ENCODE measurements around the gene ETV3L. TPM values are rescaled to one million over a fixed set of nuclear protein-coding genes. Genes with fewer than 3 reads are reported as not detected.

ETV3L gene
- total RNA-seq, 1 donor from 2014 or later: not detected

DNA sequence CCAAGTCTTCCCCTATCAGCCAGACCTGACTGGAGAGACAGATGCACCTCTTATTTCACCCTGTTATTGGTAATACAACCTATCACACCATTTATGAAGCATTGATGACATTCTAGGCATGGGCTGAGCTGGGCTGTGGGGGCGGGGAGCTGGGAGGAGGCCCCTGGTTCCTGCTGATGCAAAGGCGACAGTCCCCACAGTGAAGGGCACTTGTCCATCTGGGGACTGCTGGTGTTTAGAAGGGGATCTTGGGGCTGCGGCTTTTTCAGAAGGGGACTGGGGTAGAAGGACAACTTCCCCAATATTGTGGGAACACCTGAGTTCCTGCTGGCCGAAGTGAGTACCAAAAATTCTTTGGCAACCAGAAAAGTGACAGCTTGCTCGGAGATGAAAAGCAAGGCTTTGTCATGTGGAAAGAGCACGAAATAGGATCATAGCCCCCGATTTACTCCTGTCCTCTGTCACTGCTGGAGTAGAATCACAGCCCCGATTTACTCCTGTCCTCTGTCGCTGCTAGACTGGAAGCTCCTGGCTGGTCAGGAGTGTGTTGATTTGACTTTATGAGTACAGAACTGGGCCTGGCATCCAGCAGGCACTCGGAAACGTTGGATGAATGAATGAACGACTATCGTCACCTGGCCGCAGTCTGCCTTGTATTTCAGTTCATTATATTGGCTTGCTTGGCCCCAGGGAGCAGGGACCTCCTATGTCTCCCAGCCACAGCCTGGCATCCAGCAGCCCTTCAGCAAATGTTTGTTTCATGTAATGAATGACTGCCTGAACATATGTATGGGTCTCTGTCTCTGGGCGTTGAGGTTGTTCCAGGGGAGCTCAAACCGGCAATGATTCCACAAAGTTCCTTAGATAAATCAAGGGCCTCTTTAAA, 16.5 kb upstream of the ETV3L start:
- Histone ChIP-seq H3K4me3 (ENCODE audit: low read depth, low read length) (no peak overlapping the region), H3K27me3 (ENCODE audit: control insufficient read depth, insufficient read depth, low read length) (peaks cover 34% of the 10 kb centered on the region), H3K36me3 (ENCODE audit: control insufficient read depth, insufficient read depth, low read length) (no peaks in the 10 kb centered on the region)
- TF ChIP-seq, protein P1, sequence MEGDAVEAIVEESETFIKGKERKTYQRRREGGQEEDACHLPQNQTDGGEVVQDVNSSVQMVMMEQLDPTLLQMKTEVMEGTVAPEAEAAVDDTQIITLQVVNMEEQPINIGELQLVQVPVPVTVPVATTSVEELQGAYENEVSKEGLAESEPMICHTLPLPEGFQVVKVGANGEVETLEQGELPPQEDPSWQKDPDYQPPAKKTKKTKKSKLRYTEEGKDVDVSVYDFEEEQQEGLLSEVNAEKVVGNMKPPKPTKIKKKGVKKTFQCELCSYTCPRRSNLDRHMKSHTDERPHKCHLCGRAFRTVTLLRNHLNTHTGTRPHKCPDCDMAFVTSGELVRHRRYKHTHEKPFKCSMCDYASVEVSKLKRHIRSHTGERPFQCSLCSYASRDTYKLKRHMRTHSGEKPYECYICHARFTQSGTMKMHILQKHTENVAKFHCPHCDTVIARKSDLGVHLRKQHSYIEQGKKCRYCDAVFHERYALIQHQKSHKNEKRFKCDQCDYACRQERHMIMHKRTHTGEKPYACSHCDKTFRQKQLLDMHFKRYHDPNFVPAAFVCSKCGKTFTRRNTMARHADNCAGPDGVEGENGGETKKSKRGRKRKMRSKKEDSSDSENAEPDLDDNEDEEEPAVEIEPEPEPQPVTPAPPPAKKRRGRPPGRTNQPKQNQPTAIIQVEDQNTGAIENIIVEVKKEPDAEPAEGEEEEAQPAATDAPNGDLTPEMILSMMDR (IDR thresholded peaks at IDR 0.05; ENCODE audit: insufficient read depth, low read length, poor library complexity, severe bottlenecking): no peak
- DNase-seq (ENCODE audit: low read depth): no peak

DNA sequence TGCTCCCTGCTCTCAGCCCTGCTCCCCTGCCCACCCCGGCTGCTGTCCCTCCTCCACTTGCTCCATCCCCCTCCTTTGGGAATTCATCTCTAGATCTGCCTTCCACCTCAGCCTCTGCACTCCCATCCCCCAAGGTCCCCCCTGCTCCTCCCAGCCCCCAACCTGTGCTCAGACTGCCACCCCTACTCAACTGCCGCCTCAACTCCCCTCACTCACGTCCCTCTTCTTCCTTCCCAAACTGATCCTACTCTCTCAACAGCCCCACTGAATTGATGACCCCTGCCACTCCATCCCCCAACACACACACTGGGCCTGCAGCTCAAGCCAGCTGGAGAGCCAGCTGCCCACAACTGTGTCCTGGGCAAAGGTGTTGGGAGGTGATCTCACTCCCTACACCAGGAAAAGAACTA, 15.8 kb upstream of the ETV3L start:
- Histone ChIP-seq H3K27me3 (ENCODE audit: control insufficient read depth, insufficient read depth, low read length) (peaks cover 35% of the 10 kb centered on the region), H3K36me3 (ENCODE audit: control insufficient read depth, insufficient read depth, low read length) (no peaks in the 10 kb centered on the region)
- no peak for DNase-seq (ENCODE audit: low read depth)

DNA sequence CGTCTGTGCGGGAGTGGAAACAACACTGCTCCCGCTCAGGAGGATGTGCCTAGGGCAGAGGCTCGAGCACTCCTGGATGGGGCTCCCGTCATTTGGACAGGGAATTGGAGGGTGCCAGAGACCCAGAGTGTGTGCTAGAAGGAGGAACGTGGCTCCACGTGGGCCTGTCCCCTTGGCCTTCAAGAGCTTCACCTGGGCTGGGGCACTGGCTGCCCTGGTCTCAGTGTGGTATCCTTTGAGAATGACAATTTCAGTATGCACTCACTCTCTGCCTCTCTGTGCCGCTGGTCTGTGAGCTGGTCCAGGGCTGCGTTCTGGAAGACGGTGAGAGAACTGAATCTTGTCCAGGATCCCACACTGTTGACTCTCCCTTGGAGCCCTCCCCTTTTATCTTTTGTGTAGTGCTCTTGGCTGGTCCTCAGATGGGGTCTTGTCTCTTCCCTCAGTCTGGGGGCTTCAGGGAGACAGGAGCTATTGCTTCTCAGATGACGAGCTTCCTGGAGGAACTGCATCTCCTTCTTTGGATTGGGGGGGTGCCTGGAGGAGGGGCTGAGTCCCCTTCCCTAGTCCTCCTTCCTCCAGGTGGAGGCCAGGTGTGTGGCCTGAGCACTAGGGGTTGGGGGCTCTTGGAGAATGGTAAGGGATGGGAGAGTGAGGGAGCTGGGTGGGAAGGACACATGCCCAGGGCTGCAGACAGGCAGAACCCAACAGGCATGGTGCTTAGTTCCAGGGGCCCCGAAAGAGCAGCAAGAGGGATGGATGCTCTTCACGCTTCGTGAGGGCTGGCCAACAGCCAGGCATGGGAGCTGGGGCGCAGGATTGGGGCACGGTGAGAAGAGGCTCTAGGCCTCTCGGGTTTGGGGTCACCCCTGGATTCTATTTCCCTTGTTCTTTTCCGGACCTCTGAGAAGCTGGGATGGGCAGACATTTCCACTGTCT, 14.8 kb upstream of the ETV3L start:
- H3K27me3 ChIP-seq (ENCODE audit: control insufficient read depth, insufficient read depth, low read length): peaks cover 36% of the 10 kb centered on the region
- TF ChIP-seq, protein P1 (IDR thresholded peaks at IDR 0.05; ENCODE audit: insufficient read depth, low read length, poor library complexity, severe bottlenecking): no peak
- no peaks in the 10 kb centered on the region for H3K36me3 ChIP-seq (ENCODE audit: control insufficient read depth, insufficient read depth, low read length)
- DNase-seq (ENCODE audit: low read depth): no peak
- no peak overlapping the region for H3K4me3 ChIP-seq (ENCODE audit: low read depth, low read length)

More for the DNA sequence above, 15.8 kb upstream of the ETV3L start:
- no peak overlapping the region for H3K4me3 ChIP-seq (ENCODE audit: low read depth, low read length)
- TF ChIP-seq, protein P1 (IDR thresholded peaks at IDR 0.05; ENCODE audit: insufficient read depth, low read length, poor library complexity, severe bottlenecking): no peak

DNA sequence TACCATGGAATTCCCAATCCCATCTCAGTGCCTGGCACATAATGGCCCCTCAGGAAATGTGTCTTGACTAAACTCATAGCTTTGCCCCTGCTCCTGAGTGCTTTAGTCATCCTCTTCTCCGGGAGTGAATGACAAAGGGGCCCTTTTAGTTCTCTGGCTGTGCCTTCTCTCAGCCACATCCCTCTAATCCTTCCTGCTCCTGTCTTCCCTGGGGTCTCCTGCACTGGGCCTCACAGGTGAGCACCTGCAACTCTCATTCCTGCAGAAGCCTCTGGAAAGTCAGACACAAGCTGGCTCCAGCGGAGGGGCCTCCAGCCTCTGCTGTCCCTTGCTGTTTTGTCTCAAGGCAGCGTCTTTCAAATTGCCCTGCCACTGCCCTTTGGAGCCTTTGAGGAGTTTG, 14.0 kb upstream of the ETV3L start:
- DNase-seq (ENCODE audit: low read depth): no peak
- H3K36me3 ChIP-seq (ENCODE audit: control insufficient read depth, insufficient read depth, low read length): no peaks in the 10 kb centered on the region
- peaks cover 43% of the 10 kb centered on the region for H3K27me3 ChIP-seq (ENCODE audit: control insufficient read depth, insufficient read depth, low read length)
- H3K4me3 ChIP-seq (ENCODE audit: low read depth, low read length): no peak overlapping the region
- TF ChIP-seq, protein P1 (IDR thresholded peaks at IDR 0.05; ENCODE audit: insufficient read depth, low read length, poor library complexity, severe bottlenecking): no peak

- TF ChIP-seq, protein P1 (IDR thresholded peaks at IDR 0.05; ENCODE audit: insufficient read depth, low read length, poor library complexity, severe bottlenecking): no peak
- no peak for DNase-seq (ENCODE audit: low read depth)
- Histone ChIP-seq H3K27me3 (ENCODE audit: control insufficient read depth, insufficient read depth, low read length) (peaks cover 46% of the 10 kb centered on the region), H3K4me3 (ENCODE audit: low read depth, low read length) (no peak overlapping the region), H3K36me3 (ENCODE audit: control insufficient read depth, insufficient read depth, low read length) (no peaks in the 10 kb centered on the region)
Measured at GRCh38 chr1:157113106-157113505, 13.5 kb upstream of the ETV3L start.
